OCI-LY3 (cell line): ENCODE measurements around the gene CCDC92.

Experiments
- EZH2phosphoT487 ChIP-seq: fragments of 200-600 bp; shearing (Covaris generic); IDR thresholded peaks from 2 replicates; pipeline ENCODE4 v1.6.1; 2018; ENCODE audit warnings: antibody characterized with exemption, mixed run types, low read depth
- TF ChIP-seq, protein P1 (sequence below): fragments of 200-600, 300-600 bp; sonication (generic); IDR thresholded peaks from 2 replicates; pipeline ENCODE4 v1.5.1; 2014; ENCODE audit warnings: antibody characterized with exemption, low read length, low read depth

DNA sequence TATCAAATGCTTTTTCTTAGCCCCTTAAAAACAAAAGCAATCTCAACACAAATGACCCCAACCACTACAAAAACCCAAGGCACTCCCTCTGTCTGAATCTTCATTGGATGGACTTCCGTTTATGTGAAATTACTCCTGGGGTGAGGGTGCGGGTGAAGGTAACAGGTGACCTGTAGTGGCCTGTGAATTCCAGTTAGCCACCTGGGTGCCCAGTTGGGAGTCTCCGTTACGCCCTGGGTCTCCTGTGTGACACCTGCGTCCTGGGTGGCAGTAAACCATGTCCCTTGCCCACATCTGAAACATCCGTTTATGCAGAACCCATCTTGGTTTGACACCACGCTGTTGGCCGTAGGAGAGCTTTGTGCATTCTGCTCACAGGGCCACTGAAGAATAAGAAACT lies 62.6 kb downstream of the CCDC92 start:
- TF ChIP-seq, protein P1, sequence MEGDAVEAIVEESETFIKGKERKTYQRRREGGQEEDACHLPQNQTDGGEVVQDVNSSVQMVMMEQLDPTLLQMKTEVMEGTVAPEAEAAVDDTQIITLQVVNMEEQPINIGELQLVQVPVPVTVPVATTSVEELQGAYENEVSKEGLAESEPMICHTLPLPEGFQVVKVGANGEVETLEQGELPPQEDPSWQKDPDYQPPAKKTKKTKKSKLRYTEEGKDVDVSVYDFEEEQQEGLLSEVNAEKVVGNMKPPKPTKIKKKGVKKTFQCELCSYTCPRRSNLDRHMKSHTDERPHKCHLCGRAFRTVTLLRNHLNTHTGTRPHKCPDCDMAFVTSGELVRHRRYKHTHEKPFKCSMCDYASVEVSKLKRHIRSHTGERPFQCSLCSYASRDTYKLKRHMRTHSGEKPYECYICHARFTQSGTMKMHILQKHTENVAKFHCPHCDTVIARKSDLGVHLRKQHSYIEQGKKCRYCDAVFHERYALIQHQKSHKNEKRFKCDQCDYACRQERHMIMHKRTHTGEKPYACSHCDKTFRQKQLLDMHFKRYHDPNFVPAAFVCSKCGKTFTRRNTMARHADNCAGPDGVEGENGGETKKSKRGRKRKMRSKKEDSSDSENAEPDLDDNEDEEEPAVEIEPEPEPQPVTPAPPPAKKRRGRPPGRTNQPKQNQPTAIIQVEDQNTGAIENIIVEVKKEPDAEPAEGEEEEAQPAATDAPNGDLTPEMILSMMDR, result no peak
- no peak for TF ChIP-seq EZH2phosphoT487
